Measurements from ENCODE around the gene RAD51B. TPM values are rescaled to one million over a fixed set of nuclear protein-coding genes. Genes with fewer than 3 reads are reported as not detected.

The RAD51B gene
- total RNA-seq, 1 experiment from 2014 or later, result 103 TPM

- no peak for DNase-seq (ENCODE audit: low spot score)
- in situ Hi-C loops (cut with HindIII; ENCODE audit: low sequenced_read_pairs), result no loop called here
Observed at GRCh38 chr14:68404146-68404527, 584.6 kb downstream of the RAD51B start.

- DNase-seq (ENCODE audit: low spot score), result no peak
- in situ Hi-C loops (cut with HindIII; ENCODE audit: low sequenced_read_pairs), result loop anchor here (5.0 kb wide), 1 partner anchor 43 kb away; no protein-coding TSS in a partner anchor
Observed at GRCh38 chr14:68404652-68405183, 585.1 kb downstream of the RAD51B start.

- in situ Hi-C loops (cut with HindIII; ENCODE audit: low sequenced_read_pairs), result loop anchor here (5.0 kb wide), 1 partner anchor 41 kb away; no protein-coding TSS in a partner anchor
- no peak for DNase-seq (ENCODE audit: low spot score)
Observed at GRCh38 chr14:68405961-68406360, 586.4 kb downstream of the RAD51B start.

GRCh38 chr14:68407285-68407684 lies 587.7 kb downstream of the RAD51B start:
- in situ Hi-C loops (cut with HindIII; ENCODE audit: low sequenced_read_pairs), result loop anchor here (5.0 kb wide), 1 partner anchor 40 kb away; no protein-coding TSS in a partner anchor
- no peak for DNase-seq (ENCODE audit: low spot score)

- DNase-seq (ENCODE audit: low spot score), result no peak
- in situ Hi-C loops (cut with HindIII; ENCODE audit: low sequenced_read_pairs), result loop anchor here (5.0 kb wide), 1 partner anchor 39 kb away; no protein-coding TSS in a partner anchor
Observed at GRCh38 chr14:68407825-68408224, 588.2 kb downstream of the RAD51B start.

GRCh38 chr14:68408680-68409079 lies 589.1 kb downstream of the RAD51B start:
- in situ Hi-C loops (cut with HindIII; ENCODE audit: low sequenced_read_pairs), result loop anchor here (5.0 kb wide), 1 partner anchor 39 kb away; no protein-coding TSS in a partner anchor
- no peak for DNase-seq (ENCODE audit: low spot score)

- in situ Hi-C loops (cut with HindIII; ENCODE audit: low sequenced_read_pairs), result loop anchor here (5.0 kb wide), 1 partner anchor 38 kb away; no protein-coding TSS in a partner anchor
- no peak for DNase-seq (ENCODE audit: low spot score)
Observed at GRCh38 chr14:68409387-68409786, 589.8 kb downstream of the RAD51B start.

- in situ Hi-C loops (cut with HindIII; ENCODE audit: low sequenced_read_pairs), result no loop called here
- DNase-seq (ENCODE audit: low spot score), result no peak
Observed at GRCh38 chr14:68412505-68413465, 593.2 kb downstream of the RAD51B start.

GRCh38 chr14:68413509-68413908 lies 593.9 kb downstream of the RAD51B start:
- in situ Hi-C loops (cut with HindIII; ENCODE audit: low sequenced_read_pairs), result no loop called here
- DNase-seq (ENCODE audit: low spot score), result no peak

- in situ Hi-C loops (cut with HindIII; ENCODE audit: low sequenced_read_pairs), result no loop called here
Observed at GRCh38 chr14:68414121-68414520, 594.5 kb downstream of the RAD51B start.

GRCh38 chr14:68416171-68416570 lies 596.6 kb downstream of the RAD51B start:
- in situ Hi-C loops (cut with HindIII; ENCODE audit: low sequenced_read_pairs), result no loop called here
- DNase-seq (ENCODE audit: low spot score), result no peak

More at GRCh38 chr14:68414121-68414520, 594.5 kb downstream of the RAD51B start:
- no peak for DNase-seq (ENCODE audit: low spot score)

- no peak for DNase-seq (ENCODE audit: low spot score)
- in situ Hi-C loops (cut with HindIII; ENCODE audit: low sequenced_read_pairs), result no loop called here
Observed at GRCh38 chr14:68417009-68417650, 597.6 kb downstream of the RAD51B start.

GRCh38 chr14:68418174-68419118 lies 598.9 kb downstream of the RAD51B start:
- no peak for DNase-seq (ENCODE audit: low spot score)

GRCh38 chr14:68420350-68420749 lies 600.8 kb downstream of the RAD51B start:
- in situ Hi-C loops (cut with HindIII; ENCODE audit: low sequenced_read_pairs), result no loop called here
- no peak for DNase-seq (ENCODE audit: low spot score)

More at GRCh38 chr14:68418174-68419118, 598.9 kb downstream of the RAD51B start:
- in situ Hi-C loops (cut with HindIII; ENCODE audit: low sequenced_read_pairs), result no loop called here

GRCh38 chr14:68421116-68421515 lies 601.5 kb downstream of the RAD51B start:
- in situ Hi-C loops (cut with HindIII; ENCODE audit: low sequenced_read_pairs), result no loop called here
- DNase-seq (ENCODE audit: low spot score), result no peak

- DNase-seq (ENCODE audit: low spot score), result no peak
- in situ Hi-C loops (cut with HindIII; ENCODE audit: low sequenced_read_pairs), result no loop called here
Observed at GRCh38 chr14:68423686-68424085, 604.1 kb downstream of the RAD51B start.

GRCh38 chr14:68424443-68425172 lies 605.0 kb downstream of the RAD51B start:
- DNase-seq (ENCODE audit: low spot score), result no peak
- in situ Hi-C loops (cut with HindIII; ENCODE audit: low sequenced_read_pairs), result no loop called here
